NT2/D1 (cell line): ENCODE measurements around the gene SPSB3.

Experiments used
- DNase-seq: peaks from one replicate; pipeline ENCODE4 v3.0.0-alpha.2; 2011; ENCODE audit warnings: low read depth, low spot score
- H3K27me3 ChIP-seq: 2 replicates; pipeline ENCODE4 v1.6.0; 2011; ENCODE audit warnings: mild to moderate bottlenecking; ENCODE audit not compliant: insufficient read length, insufficient read depth
- H3K36me3 ChIP-seq: 2 replicates; pipeline ENCODE4 v1.6.1; 2011; ENCODE audit warnings: mild to moderate bottlenecking, low read length, mixed read lengths; ENCODE audit not compliant: insufficient read depth, insufficient read length
- H3K4me1 ChIP-seq: 2 replicates; pipeline ENCODE4 v1.5.1; 2011; ENCODE audit not compliant: insufficient read depth, insufficient read length
- H3K4me3 ChIP-seq: 2 replicates; pipeline ENCODE4 v1.5.1; 2011; ENCODE audit warnings: low read depth; ENCODE audit not compliant: insufficient read length
- H3K9ac ChIP-seq: 2 replicates; pipeline ENCODE4 v1.6.0; 2011; ENCODE audit warnings: low read depth; ENCODE audit not compliant: insufficient read length
- H3K9me3 ChIP-seq: 2 replicates; pipeline ENCODE4 v1.5.1; 2011; ENCODE audit warnings: mild to moderate bottlenecking, low read length; ENCODE audit not compliant: insufficient read depth
- SUZ12 ChIP-seq: IDR thresholded peaks from 2 replicates; pipeline ENCODE4 v1.6.1; 2011; ENCODE audit not compliant: insufficient read length, insufficient read depth; ENCODE audit errors: extremely low read depth
- YY1 ChIP-seq: IDR thresholded peaks from 2 replicates; pipeline ENCODE4 v1.6.1; 2011; ENCODE audit not compliant: insufficient read length, insufficient read depth
- ZNF274 ChIP-seq: IDR thresholded peaks from 2 replicates; pipeline ENCODE4 v1.6.1; 2011; ENCODE audit warnings: mild to moderate bottlenecking, low read depth, low read length

Gene SPSB3

DNA sequence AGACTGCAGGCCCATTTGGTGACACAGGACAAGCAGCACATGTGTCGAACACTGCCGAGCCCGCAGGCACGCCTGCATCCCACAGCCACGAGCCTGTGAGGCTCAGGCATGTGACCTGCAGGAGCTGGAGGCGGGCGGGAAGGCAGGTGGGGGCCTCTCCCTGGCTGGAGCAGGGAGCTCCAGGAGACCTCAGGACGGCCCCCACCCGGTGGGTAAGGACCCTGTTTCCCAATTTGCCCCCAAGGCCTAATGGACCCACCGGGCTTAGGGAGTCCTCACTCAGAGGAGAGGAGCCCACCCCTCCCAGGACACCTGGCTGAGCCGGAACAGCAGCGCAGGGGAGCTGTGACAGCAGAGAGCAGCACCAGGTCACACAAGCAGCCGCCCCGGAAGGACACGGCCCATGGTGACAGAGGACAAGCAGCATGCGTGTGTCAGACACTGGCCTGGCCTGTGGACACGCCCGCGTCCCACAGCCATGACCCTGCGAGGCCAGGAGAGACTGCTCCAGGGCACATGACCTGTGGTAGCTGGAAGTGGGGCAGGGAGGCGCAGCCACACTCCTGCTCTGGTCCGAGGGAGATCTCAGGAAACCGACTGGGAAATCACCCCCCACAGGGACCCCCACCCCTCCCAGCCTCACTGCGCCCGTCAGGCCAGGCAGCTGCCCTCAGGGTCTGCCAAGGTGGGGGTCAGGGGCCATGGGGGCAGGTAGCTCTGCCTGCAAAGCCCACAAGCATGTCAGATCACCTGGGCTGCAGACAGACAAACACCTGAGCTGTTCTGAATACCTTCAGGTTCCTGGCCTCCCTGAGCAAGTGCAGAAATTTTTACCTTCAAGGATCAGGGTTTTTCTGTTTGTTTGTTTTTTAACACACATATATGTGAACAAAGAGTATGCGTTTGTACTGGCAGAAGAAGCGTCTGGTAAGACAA, 2.4 kb downstream of the SPSB3 start:
- H3K4me1 ChIP-seq = peaks cover 20% of the 10 kb centered on the region
- no peaks in the 10 kb centered on the region for H3K27me3 ChIP-seq
- H3K36me3 ChIP-seq = peaks cover 70% of the 10 kb centered on the region
- no peaks in the 10 kb centered on the region for H3K9me3 ChIP-seq
- TF ChIP-seq SUZ12 (no peak), ZNF274 (no peak), YY1 (no peak)
- no peak for DNase-seq
- no peak overlapping the region for H3K4me3 ChIP-seq
- H3K9ac ChIP-seq = peak overlapping the region; percentile 28

DNA sequence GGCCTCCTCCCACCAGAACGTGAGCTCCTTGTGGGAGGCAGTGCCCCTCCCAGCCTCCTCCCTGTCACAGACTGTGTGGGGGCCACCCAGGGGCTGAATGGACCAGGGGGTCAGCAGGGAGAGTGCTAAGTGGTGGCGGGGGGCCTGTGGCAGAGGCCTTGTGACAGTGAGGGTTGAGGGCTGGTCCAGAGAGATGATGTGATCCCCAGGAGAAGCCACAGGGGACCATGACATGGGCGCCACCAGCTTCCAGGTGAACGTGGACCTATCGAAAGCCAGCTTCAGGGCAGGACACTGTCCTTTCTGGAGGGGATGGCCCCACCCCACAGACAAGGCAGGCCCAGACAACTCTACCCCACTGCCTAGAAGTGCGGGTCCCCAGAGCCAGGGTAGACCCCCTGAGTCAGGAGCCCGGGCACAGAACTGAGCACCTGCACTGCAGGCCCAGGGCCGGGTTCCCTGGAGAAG, 3.1 kb downstream of the SPSB3 start:
- H3K36me3 ChIP-seq = peaks cover 72% of the 10 kb centered on the region

DNA sequence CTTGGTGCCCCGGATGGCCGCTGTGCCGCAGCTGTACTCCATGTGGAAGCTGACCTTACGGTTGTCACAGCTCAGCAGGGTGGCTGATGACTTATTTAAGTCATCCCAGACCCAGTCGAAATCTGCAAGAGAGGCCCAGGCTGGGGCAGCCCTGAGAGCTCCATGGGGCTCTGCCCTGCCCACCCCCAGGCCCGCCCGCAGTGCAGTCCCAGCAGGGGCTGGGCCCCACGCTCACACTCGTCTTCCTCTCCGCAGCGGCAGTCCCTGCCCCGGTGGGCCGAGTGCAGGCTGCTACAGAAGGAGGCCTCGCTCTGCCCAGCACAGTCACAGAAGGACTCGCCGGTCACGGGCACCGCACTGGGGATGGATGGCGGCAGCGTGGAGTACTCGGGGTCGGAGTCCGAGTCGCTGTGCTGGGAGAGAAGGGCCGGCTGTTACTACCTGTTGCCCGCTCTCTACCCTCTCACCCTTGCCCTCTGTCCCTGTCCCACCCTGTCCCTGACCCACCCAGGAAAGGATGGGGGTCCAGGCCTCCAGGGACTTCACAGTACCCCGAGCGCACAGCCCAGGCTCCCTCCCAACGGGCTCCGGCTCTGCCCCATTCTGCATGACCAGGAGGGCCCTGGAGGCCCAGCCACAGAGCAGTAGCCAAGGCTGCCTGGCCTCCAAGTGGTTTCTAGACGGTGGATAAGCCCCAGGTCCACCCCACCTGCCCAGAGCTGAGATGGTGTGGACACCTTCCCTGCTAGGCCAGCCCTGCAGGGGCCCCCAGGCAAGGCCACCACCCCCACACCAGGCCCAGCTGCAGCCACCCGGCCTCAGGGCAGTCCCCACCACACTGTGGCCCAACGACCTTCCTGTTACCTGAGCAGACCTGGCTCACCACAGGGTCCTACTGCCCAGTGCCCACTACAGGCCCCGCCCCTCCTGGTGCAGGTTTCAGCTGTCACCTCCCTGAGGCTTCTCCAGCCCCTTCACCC, 3.9 kb downstream of the SPSB3 start:
- TF ChIP-seq ZNF274 (no peak), SUZ12 (no peak), YY1 (no peak)
- DNase-seq = no peak
- no peak overlapping the region for H3K4me3 ChIP-seq
- peaks cover 72% of the 10 kb centered on the region for H3K36me3 ChIP-seq
- H3K9me3 ChIP-seq = no peaks in the 10 kb centered on the region
- peak overlapping the region; percentile 42 for H3K9ac ChIP-seq
- H3K27me3 ChIP-seq = no peaks in the 10 kb centered on the region
- H3K4me1 ChIP-seq = peaks cover 30% of the 10 kb centered on the region

More for the DNA sequence above, 3.1 kb downstream of the SPSB3 start:
- H3K9ac ChIP-seq = peak overlapping the region; percentile 16
- H3K4me3 ChIP-seq = no peak overlapping the region
- TF ChIP-seq YY1 (no peak), SUZ12 (no peak), ZNF274 (no peak)
- no peak for DNase-seq
- H3K27me3 ChIP-seq = no peaks in the 10 kb centered on the region
- H3K9me3 ChIP-seq = no peaks in the 10 kb centered on the region
- peaks cover 24% of the 10 kb centered on the region for H3K4me1 ChIP-seq

DNA sequence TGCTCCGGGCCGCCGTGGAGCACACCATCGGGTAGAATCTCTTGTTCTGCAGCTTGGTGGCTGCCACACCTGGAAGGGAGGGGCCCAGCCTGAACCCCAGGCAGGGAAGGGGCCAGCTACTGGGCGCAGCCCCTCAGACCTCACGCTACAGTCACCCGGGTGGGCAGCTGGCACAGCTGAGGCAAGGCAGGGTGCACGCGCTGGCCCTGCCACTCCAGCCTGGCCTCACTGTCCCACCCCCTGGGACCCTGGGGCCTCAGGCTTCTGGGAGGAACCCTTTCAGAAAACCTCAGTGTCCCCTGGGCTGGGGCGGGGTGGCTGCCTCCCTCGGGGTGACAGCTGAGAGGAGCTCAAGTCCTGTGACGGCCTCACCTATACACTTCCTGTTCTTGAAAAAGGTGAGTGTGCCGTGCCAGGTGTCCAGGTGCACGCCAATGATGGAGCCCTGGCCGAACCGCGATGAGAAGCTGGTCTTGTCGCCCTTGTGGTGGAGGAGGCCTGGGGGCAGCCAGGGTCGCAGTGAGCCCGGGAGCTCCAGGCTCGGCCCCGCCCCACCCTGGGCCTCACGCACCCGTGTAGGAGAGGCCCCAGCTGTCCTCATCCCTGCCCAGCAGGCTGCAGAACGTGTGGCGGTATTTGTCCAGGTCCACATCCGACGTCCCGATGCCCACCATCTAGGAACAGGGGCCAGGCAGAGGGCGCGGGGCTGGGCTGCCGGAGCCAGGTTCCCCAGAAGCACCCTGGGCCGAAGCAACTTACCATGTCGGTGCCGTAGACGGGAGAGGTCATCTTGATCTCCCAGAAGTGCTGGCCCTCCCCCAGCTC, 4.8 kb downstream of the SPSB3 start:
- Histone ChIP-seq H3K9me3 (no peaks in the 10 kb centered on the region), H3K4me3 (no peak overlapping the region), H3K27me3 (no peaks in the 10 kb centered on the region), H3K4me1 (peaks cover 30% of the 10 kb centered on the region), H3K9ac (peak overlapping the region; percentile 42), H3K36me3 (peaks cover 73% of the 10 kb centered on the region)
- TF ChIP-seq YY1 (no peak), SUZ12 (no peak), ZNF274 (no peak)
- DNase-seq = no peak

DNA sequence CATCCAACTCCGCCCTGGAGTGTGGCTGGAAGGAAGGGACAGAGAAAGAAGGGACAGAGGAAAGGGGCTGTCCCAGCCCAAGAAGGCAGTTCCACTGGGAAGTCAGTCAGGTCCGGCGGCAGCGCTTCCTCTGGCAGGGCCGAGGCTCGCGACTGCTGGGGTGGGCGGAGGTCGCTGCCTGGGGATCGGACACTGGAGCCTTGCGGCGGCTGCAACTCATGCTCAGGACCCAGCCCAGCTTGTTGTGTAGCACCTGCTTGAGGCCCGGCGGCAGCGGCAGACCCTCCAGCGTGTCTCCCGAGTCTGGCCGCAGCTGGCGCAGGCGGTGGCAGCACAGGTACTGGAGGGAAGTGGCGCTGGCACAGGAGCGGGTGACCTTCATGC, 5.4 kb downstream of the SPSB3 start:
- no peak overlapping the region for H3K4me3 ChIP-seq
- no peaks in the 10 kb centered on the region for H3K9me3 ChIP-seq
- H3K9ac ChIP-seq = no peak overlapping the region
- H3K4me1 ChIP-seq = peaks cover 30% of the 10 kb centered on the region
- no peak for TF ChIP-seq ZNF274
- TF ChIP-seq SUZ12 = no peak
- TF ChIP-seq YY1 = no peak
- no peak for DNase-seq
- peaks cover 79% of the 10 kb centered on the region for H3K36me3 ChIP-seq
- no peaks in the 10 kb centered on the region for H3K27me3 ChIP-seq

DNA sequence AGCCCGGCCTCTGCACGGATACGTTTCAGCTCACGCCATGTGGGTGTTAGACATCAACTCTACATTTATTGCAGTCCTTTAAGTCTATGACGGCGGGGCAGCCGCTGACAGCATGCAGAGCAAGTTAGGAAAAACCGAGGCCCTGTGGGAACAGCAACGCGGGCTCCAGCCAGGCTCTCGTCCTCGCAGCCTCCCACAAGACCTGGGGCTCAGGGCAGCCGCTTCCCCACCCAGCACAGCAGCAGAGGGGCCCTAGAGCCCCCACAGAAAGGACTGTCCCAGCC, 5.8 kb downstream of the SPSB3 start:
- Histone ChIP-seq H3K9ac (no peak overlapping the region), H3K36me3 (peaks cover 82% of the 10 kb centered on the region), H3K4me1 (peaks cover 30% of the 10 kb centered on the region), H3K9me3 (no peaks in the 10 kb centered on the region), H3K27me3 (no peaks in the 10 kb centered on the region), H3K4me3 (no peak overlapping the region)
- no peak for DNase-seq
- TF ChIP-seq ZNF274 (no peak), YY1 (no peak), SUZ12 (no peak)
